Panc1 (cell line): ENCODE measurements around the gene ELF5.

Experiments
- CTCF ChIP-seq: fragments of 450-650 bp; IDR thresholded peaks from 2 replicates; pipeline ENCODE4 v1.5.1; 2017; ENCODE audit warnings: mild to moderate bottlenecking
- TCF7L2 ChIP-seq: IDR thresholded peaks from 2 replicates; pipeline ENCODE4 v1.6.1; 2011; ENCODE audit warnings: mild to moderate bottlenecking, low read depth, low read length, inconsistent platforms

- TF ChIP-seq CTCF = no peak
- TF ChIP-seq TCF7L2 = no peak
These were observed 69.2 kb downstream of the ELF5 start for GRCh38 chr11:34444428-34444827.
